ENCODE results near the gene RYR2.

Gene RYR2

GRCh38 chr1:237386362-237387143, 344.6 kb downstream of the RYR2 start:
- H3K9me3 ChIP-seq (ENCODE audit: control insufficient read depth, low read length), result no peaks in the 10 kb centered on the region
- no peak for DNase-seq
- H3K4me3 ChIP-seq (ENCODE audit: insufficient read depth, low read depth, low read length, poor library complexity, severe bottlenecking), result no peak overlapping the region
- no peaks in the 10 kb centered on the region for H3K4me1 ChIP-seq (ENCODE audit: control insufficient read depth, insufficient read depth, low read length, poor library complexity, severe bottlenecking)
- H3K27ac ChIP-seq (ENCODE audit: insufficient read depth, low read length, poor library complexity, severe bottlenecking), result no peak overlapping the region
- H3K27me3 ChIP-seq (replicated peaks; ENCODE audit: control insufficient read depth, insufficient read depth, low read length, poor library complexity, severe bottlenecking), result no peaks in the 10 kb centered on the region
- no peaks in the 10 kb centered on the region for H3K36me3 ChIP-seq (ENCODE audit: control insufficient read depth, insufficient read depth, low read length)

GRCh38 chr1:237387144-237387505, 345.1 kb downstream of the RYR2 start:
- Histone ChIP-seq H3K4me1 (ENCODE audit: control insufficient read depth, insufficient read depth, low read length, poor library complexity, severe bottlenecking) (no peaks in the 10 kb centered on the region), H3K27ac (ENCODE audit: insufficient read depth, low read length, poor library complexity, severe bottlenecking) (no peak overlapping the region), H3K9me3 (ENCODE audit: control insufficient read depth, low read length) (no peaks in the 10 kb centered on the region), H3K4me3 (ENCODE audit: insufficient read depth, low read depth, low read length, poor library complexity, severe bottlenecking) (no peak overlapping the region), H3K36me3 (ENCODE audit: control insufficient read depth, insufficient read depth, low read length) (no peaks in the 10 kb centered on the region), H3K27me3 (replicated peaks; ENCODE audit: control insufficient read depth, insufficient read depth, low read length, poor library complexity, severe bottlenecking) (no peaks in the 10 kb centered on the region)
- DNase-seq, result no peak

- Histone ChIP-seq H3K4me3 (ENCODE audit: insufficient read depth, low read depth, low read length, poor library complexity, severe bottlenecking) (no peak overlapping the region), H3K27ac (ENCODE audit: insufficient read depth, low read length, poor library complexity, severe bottlenecking) (no peak overlapping the region), H3K9me3 (ENCODE audit: control insufficient read depth, low read length) (no peaks in the 10 kb centered on the region), H3K4me1 (ENCODE audit: control insufficient read depth, insufficient read depth, low read length, poor library complexity, severe bottlenecking) (no peaks in the 10 kb centered on the region), H3K36me3 (ENCODE audit: control insufficient read depth, insufficient read depth, low read length) (no peaks in the 10 kb centered on the region), H3K27me3 (replicated peaks; ENCODE audit: control insufficient read depth, insufficient read depth, low read length, poor library complexity, severe bottlenecking) (no peaks in the 10 kb centered on the region)
- no peak for DNase-seq
These were observed 348.8 kb downstream of the RYR2 start for GRCh38 chr1:237390823-237391222.

GRCh38 chr1:237393632-237394031, 351.6 kb downstream of the RYR2 start:
- DNase-seq, result no peak
- no peak overlapping the region for H3K27ac ChIP-seq (ENCODE audit: insufficient read depth, low read length, poor library complexity, severe bottlenecking)
- no peak overlapping the region for H3K4me3 ChIP-seq (ENCODE audit: insufficient read depth, low read depth, low read length, poor library complexity, severe bottlenecking)
- no peaks in the 10 kb centered on the region for H3K4me1 ChIP-seq (ENCODE audit: control insufficient read depth, insufficient read depth, low read length, poor library complexity, severe bottlenecking)
- no peaks in the 10 kb centered on the region for H3K27me3 ChIP-seq (replicated peaks; ENCODE audit: control insufficient read depth, insufficient read depth, low read length, poor library complexity, severe bottlenecking)
- no peaks in the 10 kb centered on the region for H3K9me3 ChIP-seq (ENCODE audit: control insufficient read depth, low read length)
- H3K36me3 ChIP-seq (ENCODE audit: control insufficient read depth, insufficient read depth, low read length), result no peaks in the 10 kb centered on the region

GRCh38 chr1:237394281-237394680, 352.3 kb downstream of the RYR2 start:
- no peak for DNase-seq
- no peaks in the 10 kb centered on the region for H3K9me3 ChIP-seq (ENCODE audit: control insufficient read depth, low read length)
- no peak overlapping the region for H3K27ac ChIP-seq (ENCODE audit: insufficient read depth, low read length, poor library complexity, severe bottlenecking)
- H3K27me3 ChIP-seq (replicated peaks; ENCODE audit: control insufficient read depth, insufficient read depth, low read length, poor library complexity, severe bottlenecking), result no peaks in the 10 kb centered on the region
- no peaks in the 10 kb centered on the region for H3K4me1 ChIP-seq (ENCODE audit: control insufficient read depth, insufficient read depth, low read length, poor library complexity, severe bottlenecking)
- H3K4me3 ChIP-seq (ENCODE audit: insufficient read depth, low read depth, low read length, poor library complexity, severe bottlenecking), result no peak overlapping the region
- no peaks in the 10 kb centered on the region for H3K36me3 ChIP-seq (ENCODE audit: control insufficient read depth, insufficient read depth, low read length)

- DNase-seq, result no peak
- no peak overlapping the region for H3K27ac ChIP-seq (ENCODE audit: insufficient read depth, low read length, poor library complexity, severe bottlenecking)
- no peaks in the 10 kb centered on the region for H3K36me3 ChIP-seq (ENCODE audit: control insufficient read depth, insufficient read depth, low read length)
These were observed 354.4 kb downstream of the RYR2 start for GRCh38 chr1:237396426-237396825.

GRCh38 chr1:237398751-237399150, 356.8 kb downstream of the RYR2 start:
- H3K4me3 ChIP-seq (ENCODE audit: insufficient read depth, low read depth, low read length, poor library complexity, severe bottlenecking), result no peak overlapping the region
- no peaks in the 10 kb centered on the region for H3K9me3 ChIP-seq (ENCODE audit: control insufficient read depth, low read length)
- no peaks in the 10 kb centered on the region for H3K4me1 ChIP-seq (ENCODE audit: control insufficient read depth, insufficient read depth, low read length, poor library complexity, severe bottlenecking)
- no peaks in the 10 kb centered on the region for H3K27me3 ChIP-seq (replicated peaks; ENCODE audit: control insufficient read depth, insufficient read depth, low read length, poor library complexity, severe bottlenecking)
- H3K27ac ChIP-seq (ENCODE audit: insufficient read depth, low read length, poor library complexity, severe bottlenecking), result no peak overlapping the region
- DNase-seq, result no peak
- no peaks in the 10 kb centered on the region for H3K36me3 ChIP-seq (ENCODE audit: control insufficient read depth, insufficient read depth, low read length)

More at GRCh38 chr1:237396426-237396825, 354.4 kb downstream of the RYR2 start:
- no peaks in the 10 kb centered on the region for H3K27me3 ChIP-seq (replicated peaks; ENCODE audit: control insufficient read depth, insufficient read depth, low read length, poor library complexity, severe bottlenecking)
- H3K4me3 ChIP-seq (ENCODE audit: insufficient read depth, low read depth, low read length, poor library complexity, severe bottlenecking), result no peak overlapping the region
- no peaks in the 10 kb centered on the region for H3K9me3 ChIP-seq (ENCODE audit: control insufficient read depth, low read length)
- H3K4me1 ChIP-seq (ENCODE audit: control insufficient read depth, insufficient read depth, low read length, poor library complexity, severe bottlenecking), result no peaks in the 10 kb centered on the region

- no peak for DNase-seq
- H3K36me3 ChIP-seq (ENCODE audit: control insufficient read depth, insufficient read depth, low read length), result no peaks in the 10 kb centered on the region
- no peaks in the 10 kb centered on the region for H3K4me1 ChIP-seq (ENCODE audit: control insufficient read depth, insufficient read depth, low read length, poor library complexity, severe bottlenecking)
- no peak overlapping the region for H3K27ac ChIP-seq (ENCODE audit: insufficient read depth, low read length, poor library complexity, severe bottlenecking)
- no peak overlapping the region for H3K4me3 ChIP-seq (ENCODE audit: insufficient read depth, low read depth, low read length, poor library complexity, severe bottlenecking)
- H3K27me3 ChIP-seq (replicated peaks; ENCODE audit: control insufficient read depth, insufficient read depth, low read length, poor library complexity, severe bottlenecking), result no peaks in the 10 kb centered on the region
- no peaks in the 10 kb centered on the region for H3K9me3 ChIP-seq (ENCODE audit: control insufficient read depth, low read length)
These were observed 363.9 kb downstream of the RYR2 start for GRCh38 chr1:237405912-237406311.

- Histone ChIP-seq H3K4me1 (ENCODE audit: control insufficient read depth, insufficient read depth, low read length, poor library complexity, severe bottlenecking) (no peaks in the 10 kb centered on the region), H3K9me3 (ENCODE audit: control insufficient read depth, low read length) (no peaks in the 10 kb centered on the region), H3K4me3 (ENCODE audit: insufficient read depth, low read depth, low read length, poor library complexity, severe bottlenecking) (no peak overlapping the region), H3K27ac (ENCODE audit: insufficient read depth, low read length, poor library complexity, severe bottlenecking) (no peak overlapping the region), H3K27me3 (replicated peaks; ENCODE audit: control insufficient read depth, insufficient read depth, low read length, poor library complexity, severe bottlenecking) (no peaks in the 10 kb centered on the region), H3K36me3 (ENCODE audit: control insufficient read depth, insufficient read depth, low read length) (no peaks in the 10 kb centered on the region)
- DNase-seq, result peak in 2 of 3 donors; percentile 5 to 15
These were observed 369.6 kb downstream of the RYR2 start for GRCh38 chr1:237411621-237412020.

GRCh38 chr1:237416924-237417655, 375.1 kb downstream of the RYR2 start:
- H3K9me3 ChIP-seq (ENCODE audit: control insufficient read depth, low read length), result no peaks in the 10 kb centered on the region
- no peaks in the 10 kb centered on the region for H3K36me3 ChIP-seq (ENCODE audit: control insufficient read depth, insufficient read depth, low read length)
- H3K27ac ChIP-seq (ENCODE audit: insufficient read depth, low read length, poor library complexity, severe bottlenecking), result no peak overlapping the region
- no peak for DNase-seq
- H3K4me3 ChIP-seq (ENCODE audit: insufficient read depth, low read depth, low read length, poor library complexity, severe bottlenecking), result no peak overlapping the region
- no peaks in the 10 kb centered on the region for H3K4me1 ChIP-seq (ENCODE audit: control insufficient read depth, insufficient read depth, low read length, poor library complexity, severe bottlenecking)
- no peaks in the 10 kb centered on the region for H3K27me3 ChIP-seq (replicated peaks; ENCODE audit: control insufficient read depth, insufficient read depth, low read length, poor library complexity, severe bottlenecking)
